AG10803 (cell line): Measurements from ENCODE around the gene PTPRD.

Source experiments
- DNase-seq: peaks from one replicate; pipeline ENCODE4 v3.0.0; 2010; ENCODE audit warnings: low read depth
- H3K4me3 ChIP-seq: 2 replicates; pipeline ENCODE4 v1.5.1; 2011; ENCODE audit warnings: mild to moderate bottlenecking, low read length, control low read depth
- CTCF ChIP-seq: conservative IDR thresholded peaks from 2 replicates; pipeline ENCODE4 v1.5.1; 2011; ENCODE audit warnings: mild to moderate bottlenecking, low read length, control low read depth, inconsistent platforms

PTPRD gene

GRCh38 chr9:9552665-9553064 lies 1060.1 kb downstream of the PTPRD start:
- no peak for TF ChIP-seq CTCF
- DNase-seq = no peak
- no peak overlapping the region for H3K4me3 ChIP-seq

GRCh38 chr9:9538766-9539165 lies 1074.0 kb downstream of the PTPRD start:
- DNase-seq = no peak
- TF ChIP-seq CTCF = no peak
- no peak overlapping the region for H3K4me3 ChIP-seq

- DNase-seq = no peak
- no peak for TF ChIP-seq CTCF
Measured at GRCh38 chr9:9538356-9538755, 1074.4 kb downstream of the PTPRD start.

GRCh38 chr9:9536523-9536922 lies 1076.3 kb downstream of the PTPRD start:
- no peak for TF ChIP-seq CTCF
- DNase-seq = no peak
- H3K4me3 ChIP-seq = no peak overlapping the region

More at GRCh38 chr9:9538356-9538755, 1074.4 kb downstream of the PTPRD start:
- no peak overlapping the region for H3K4me3 ChIP-seq

- H3K4me3 ChIP-seq = no peak overlapping the region
- TF ChIP-seq CTCF = no peak
- DNase-seq = no peak
Measured at GRCh38 chr9:9523476-9524139, 1089.2 kb downstream of the PTPRD start.

GRCh38 chr9:9522406-9522805 lies 1090.4 kb downstream of the PTPRD start:
- no peak for TF ChIP-seq CTCF
- H3K4me3 ChIP-seq = no peak overlapping the region
- DNase-seq = no peak

- no peak overlapping the region for H3K4me3 ChIP-seq
- no peak for TF ChIP-seq CTCF
- DNase-seq = no peak
Measured at GRCh38 chr9:9521033-9521779, 1091.6 kb downstream of the PTPRD start.
